ENCODE data around the gene CFAP119.

- no peak for TF ChIP-seq CTCF (IDR thresholded peaks at IDR 0.05; ENCODE audit: low read depth, low read length)
- TF ChIP-seq POLR2A (IDR thresholded peaks at IDR 0.05; ENCODE audit: extremely low read depth, insufficient read length): no peak
- TF ChIP-seq MAX (IDR thresholded peaks at IDR 0.05; ENCODE audit: low read depth, low read length): no peak
Measured at GRCh38 chr16:30771726-30772125, 9.9 kb upstream of the CFAP119 start.

Data from NB4 (cell line).